SU-DHL-6 (cell line): ENCODE data around the gene C19orf81.

Source experiments
- H2AFZ ChIP-seq: fragments of 200-600 bp; sonication (generic); 2 replicates; pipeline ENCODE4 v1.6.1; 2014; ENCODE audit warnings: low read depth, mild to moderate bottlenecking, moderate library complexity, mixed read lengths, antibody characterized with exemption, low read length; ENCODE audit not compliant: severe bottlenecking
- H3F3A ChIP-seq: fragments of 200-600 bp; shearing (Covaris generic); 2 replicates; pipeline ENCODE4 v1.6.0; 2016; ENCODE audit warnings: antibody characterized with exemption, mild to moderate bottlenecking; ENCODE audit not compliant: insufficient read depth
- H3K27ac ChIP-seq: fragments of 200-600 bp; sonication (generic); 2 replicates; pipeline ENCODE4 v1.5.1; 2016; ENCODE audit warnings: low read depth, mild to moderate bottlenecking, low read length, moderate library complexity, mixed read lengths
- H3K27me3 ChIP-seq: fragments of 200-600 bp; sonication (generic), shearing (Covaris generic); 2 replicates; pipeline ENCODE4 v1.6.0; 2014; ENCODE audit warnings: mild to moderate bottlenecking, low read length
- H3K36me3 ChIP-seq: fragments of 200-600 bp; sonication (generic); 2 replicates; pipeline ENCODE4 v1.6.1; 2014; ENCODE audit warnings: mild to moderate bottlenecking, low read length, mixed read lengths
- H3K4me2 ChIP-seq: fragments of 300-600, 200-600 bp; shearing (Covaris generic), sonication (generic); 2 replicates; pipeline ENCODE4 v1.6.0; 2014; ENCODE audit warnings: low read length, low read depth, mild to moderate bottlenecking; ENCODE audit not compliant: poor library complexity, severe bottlenecking
- H3K4me3 ChIP-seq: fragments of 200-600 bp; sonication (generic); 2 replicates; pipeline ENCODE4 v1.5.1; 2014; ENCODE audit warnings: antibody characterized with exemption, low read length, mild to moderate bottlenecking, mixed read lengths; ENCODE audit not compliant: insufficient read depth, poor library complexity, severe bottlenecking
- H3K79me2 ChIP-seq: fragments of 200-600 bp; sonication (generic); 2 replicates; pipeline ENCODE4 v1.6.1; 2014; ENCODE audit warnings: mild to moderate bottlenecking, low read length, moderate library complexity; ENCODE audit not compliant: insufficient read depth
- H3K9ac ChIP-seq: fragments of 200-600 bp; sonication (generic); 2 replicates; pipeline ENCODE4 v1.7.0; 2014; ENCODE audit warnings: mild to moderate bottlenecking, low read length
- H3K9me2 ChIP-seq: fragments of 200-600 bp; sonication (generic); replicated peaks from 2 replicates; pipeline ENCODE4 v1.6.1; 2014; ENCODE audit warnings: low read length; ENCODE audit not compliant: insufficient read depth
- H3K9me3 ChIP-seq: fragments of 200-600 bp; sonication (generic); 2 replicates; pipeline ENCODE4 v1.6.1; 2014; ENCODE audit warnings: low read length, mixed read lengths; ENCODE audit not compliant: insufficient read depth
- H4K20me1 ChIP-seq: fragments of 200-600 bp; sonication (generic); 2 replicates; pipeline ENCODE4 v1.6.1; 2014; ENCODE audit warnings: low read depth, mild to moderate bottlenecking, antibody characterized with exemption, low read length, moderate library complexity, mixed read lengths
- CTCF ChIP-seq: fragments of 200-600 bp; sonication (generic); IDR thresholded peaks from one replicate; pipeline ENCODE4 v1.5.1; 2017; ENCODE audit warnings: antibody characterized with exemption, mild to moderate bottlenecking, low read length, moderate library complexity; ENCODE audit not compliant: insufficient read depth, poor library complexity, severe bottlenecking
- EZH2phosphoT487 ChIP-seq: fragments of 200-600 bp; sonication (generic), shearing (Covaris generic); conservative IDR thresholded peaks from 2 replicates; pipeline ENCODE4 v1.6.1; 2018; ENCODE audit warnings: mild to moderate bottlenecking, antibody characterized with exemption, low read length, moderate library complexity, mixed read lengths

The C19orf81 gene

DNA sequence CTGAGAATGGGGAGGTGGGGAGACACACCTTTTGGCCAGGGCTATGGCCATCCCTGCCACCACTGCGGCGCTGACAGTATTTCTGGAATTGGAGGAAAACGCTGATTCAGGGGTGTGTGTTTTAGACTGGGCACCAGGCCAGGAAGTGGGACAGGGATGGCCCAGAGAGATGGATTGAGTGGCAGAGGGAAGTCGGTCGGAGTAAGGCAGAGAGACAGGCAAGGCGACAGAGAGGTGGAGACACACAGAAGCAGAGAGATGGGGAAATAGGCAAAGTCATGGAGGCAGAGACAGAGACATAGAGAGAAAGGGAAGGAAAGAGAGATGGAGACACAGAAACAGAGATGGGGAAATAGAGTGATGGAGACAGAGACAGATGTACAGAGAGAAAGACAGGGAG lies 4.1 kb upstream of the C19orf81 start:
- Histone ChIP-seq H3K9ac (no peak overlapping the region), H3F3A (no peaks in the 10 kb centered on the region), H3K79me2 (no peaks in the 10 kb centered on the region), H3K4me2 (no peak overlapping the region), H4K20me1 (no peaks in the 10 kb centered on the region), H2AFZ (no peak overlapping the region), H3K4me3 (no peak overlapping the region), H3K27ac (no peak overlapping the region), H3K9me3 (no peaks in the 10 kb centered on the region), H3K27me3 (no peaks in the 10 kb centered on the region), H3K9me2 (no peaks in the 10 kb centered on the region), H3K36me3 (no peaks in the 10 kb centered on the region)
- TF ChIP-seq EZH2phosphoT487: no peak
- no peak for TF ChIP-seq CTCF

- Histone ChIP-seq H3K36me3 (no peaks in the 10 kb centered on the region), H4K20me1 (no peaks in the 10 kb centered on the region), H3K9ac (no peak overlapping the region), H2AFZ (no peak overlapping the region), H3K79me2 (no peaks in the 10 kb centered on the region), H3K4me2 (no peak overlapping the region), H3K27ac (no peak overlapping the region), H3F3A (no peaks in the 10 kb centered on the region), H3K9me3 (no peaks in the 10 kb centered on the region), H3K4me3 (no peak overlapping the region), H3K27me3 (no peaks in the 10 kb centered on the region), H3K9me2 (no peaks in the 10 kb centered on the region)
- no peak for TF ChIP-seq CTCF
- TF ChIP-seq EZH2phosphoT487: no peak
These were observed 3.0 kb upstream of the C19orf81 start for GRCh38 chr19:50646074-50646807.

DNA sequence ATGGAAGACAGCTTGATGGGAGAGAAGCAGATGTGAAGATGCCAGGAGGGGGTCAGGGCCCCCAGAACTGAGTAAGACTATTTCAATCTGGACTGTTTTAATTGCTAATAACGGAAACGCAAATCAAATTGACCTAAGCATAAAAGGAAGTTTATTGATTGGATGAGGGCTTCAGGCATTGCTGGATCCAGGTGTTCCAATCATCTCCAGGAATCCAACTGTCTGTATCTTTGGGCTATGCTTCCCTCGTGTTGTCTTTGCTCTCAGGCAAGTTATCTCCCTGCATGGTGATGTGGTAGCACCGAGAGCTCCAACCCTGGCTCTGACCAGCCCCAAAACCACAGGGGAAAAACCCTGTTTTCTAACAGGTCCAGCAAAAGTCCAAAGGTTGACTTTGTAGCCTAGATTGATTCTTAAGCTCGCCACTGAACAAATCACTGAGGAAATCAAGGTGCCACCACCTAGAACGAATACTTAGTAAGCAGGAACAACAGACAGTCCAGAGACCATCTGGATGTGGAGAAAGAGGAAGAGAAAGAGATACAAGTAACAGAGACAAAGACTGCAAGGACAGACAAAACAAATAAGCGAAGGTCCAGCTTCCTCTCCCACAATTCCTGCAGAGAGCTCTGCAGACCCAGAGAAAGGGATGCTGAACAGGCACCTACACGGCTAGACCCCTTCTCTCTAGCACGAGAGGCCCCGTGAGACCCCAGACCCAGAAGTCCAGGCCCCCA lies 1.2 kb upstream of the C19orf81 start:
- Histone ChIP-seq H3K36me3 (no peaks in the 10 kb centered on the region), H3F3A (no peaks in the 10 kb centered on the region), H3K27me3 (no peaks in the 10 kb centered on the region), H3K27ac (no peak overlapping the region), H2AFZ (no peak overlapping the region), H3K9me3 (no peaks in the 10 kb centered on the region), H3K79me2 (no peaks in the 10 kb centered on the region), H3K4me3 (no peak overlapping the region), H3K9ac (no peak overlapping the region), H4K20me1 (no peaks in the 10 kb centered on the region), H3K4me2 (no peak overlapping the region), H3K9me2 (no peaks in the 10 kb centered on the region)
- TF ChIP-seq EZH2phosphoT487 (no peak), CTCF (no peak)
